G401.6 (cell line): ENCODE data around the gene TAS2R46.
"Not testable (repeated sequence)": the region's sequence is repeated elsewhere in the genome, so short reads cannot be mapped to it uniquely, and the experiment has no call there.

Experiments
- FAIRE-seq: peaks from 2 replicates; lab custom pipeline; 2012; peaks lifted over from hg19 to GRCh38; lab: Jason Lieb, UNC

TAS2R46 gene

DNA sequence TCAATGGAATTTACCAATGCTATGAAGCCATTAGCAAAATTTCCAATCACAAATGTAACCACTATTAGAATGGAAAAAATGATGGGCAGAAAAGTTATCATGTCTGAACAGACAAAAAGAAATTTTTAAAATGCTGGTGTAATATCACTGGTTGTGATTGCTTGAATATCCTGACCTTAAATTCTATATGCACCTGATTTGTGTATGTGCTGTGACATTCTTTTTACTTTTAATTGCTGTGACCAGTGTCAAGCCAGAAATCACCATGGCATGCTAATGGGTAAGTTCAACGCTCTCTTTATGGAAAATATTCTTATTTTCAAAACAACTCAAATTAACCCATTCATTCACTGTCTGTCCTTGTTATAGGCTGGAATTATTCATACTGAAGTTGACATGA is at the start of gene TAS2R46:
TSS of gene TAS2R46 (minus strand) at position 101 of the 400 bp plus-strand sequence. CDS start at position 101, 0 bp downstream.
- not testable (repeated sequence) for FAIRE-seq

DNA sequence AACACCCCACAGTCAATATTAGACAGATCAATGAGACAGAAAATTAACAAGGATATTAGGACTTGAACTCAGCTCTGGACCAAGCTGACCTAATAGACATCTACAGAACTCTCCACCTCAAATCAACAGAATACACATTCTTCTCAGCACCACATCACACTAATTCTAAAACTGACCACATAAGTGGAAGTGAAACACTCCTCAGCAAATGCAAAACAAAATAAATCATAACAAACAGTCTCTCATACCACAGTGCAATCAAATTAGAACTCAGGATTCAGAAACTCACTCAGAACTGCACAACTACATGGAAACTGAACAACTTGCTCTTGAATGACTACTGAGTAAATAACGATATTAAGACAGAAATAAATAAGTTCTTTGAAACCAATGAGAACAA is 49.1 kb upstream of the TAS2R46 start:
- not testable (repeated sequence) for FAIRE-seq

DNA sequence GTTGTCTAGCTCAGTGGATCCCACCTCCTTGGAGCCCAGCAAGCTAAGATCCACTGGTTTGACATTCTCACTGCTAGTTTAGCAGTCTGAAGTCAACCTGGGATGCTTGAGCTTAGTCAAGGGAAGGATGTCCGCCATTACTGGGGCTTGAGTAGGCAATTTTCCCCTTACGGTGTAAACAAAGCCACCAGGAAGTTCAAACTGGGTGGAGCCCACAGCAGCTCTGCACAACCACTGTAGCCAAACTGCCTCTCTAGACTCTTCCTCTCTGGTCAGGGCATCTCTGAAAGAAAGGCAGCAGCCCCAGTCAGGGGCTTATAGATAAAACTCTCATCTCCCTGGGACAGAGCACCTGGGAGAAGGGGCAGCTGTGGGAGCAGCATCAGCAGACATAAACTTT is 46.8 kb upstream of the TAS2R46 start:
- no peak for FAIRE-seq

DNA sequence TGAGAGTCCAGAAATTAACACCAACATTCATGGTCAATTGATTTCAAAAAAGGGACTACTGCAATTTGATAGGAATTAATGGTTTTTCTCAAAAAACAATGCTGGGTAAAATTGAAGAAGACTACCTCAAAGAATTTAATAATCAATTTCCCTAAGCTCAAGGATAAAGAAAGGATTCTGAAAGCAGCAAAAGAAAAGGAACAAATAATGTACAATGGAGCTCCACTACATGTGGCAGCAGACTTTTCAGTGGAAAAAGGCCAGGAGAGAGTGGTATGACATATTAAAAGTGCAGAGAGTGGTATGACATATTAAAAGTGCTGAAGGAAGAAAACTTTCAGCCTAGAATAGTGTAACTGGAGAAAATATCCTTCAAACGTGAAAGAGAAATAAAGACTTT is 45.6 kb upstream of the TAS2R46 start:
- no peak for FAIRE-seq

- FAIRE-seq: peak; percentile 51
Observed at GRCh38 chr12:11106288-11106687, 44.2 kb upstream of the TAS2R46 start.

- FAIRE-seq: no peak
Observed at GRCh38 chr12:11105546-11105945, 43.5 kb upstream of the TAS2R46 start.

GRCh38 chr12:11094910-11095309 is 32.8 kb upstream of the TAS2R46 start:
- not testable (repeated sequence) for FAIRE-seq

DNA sequence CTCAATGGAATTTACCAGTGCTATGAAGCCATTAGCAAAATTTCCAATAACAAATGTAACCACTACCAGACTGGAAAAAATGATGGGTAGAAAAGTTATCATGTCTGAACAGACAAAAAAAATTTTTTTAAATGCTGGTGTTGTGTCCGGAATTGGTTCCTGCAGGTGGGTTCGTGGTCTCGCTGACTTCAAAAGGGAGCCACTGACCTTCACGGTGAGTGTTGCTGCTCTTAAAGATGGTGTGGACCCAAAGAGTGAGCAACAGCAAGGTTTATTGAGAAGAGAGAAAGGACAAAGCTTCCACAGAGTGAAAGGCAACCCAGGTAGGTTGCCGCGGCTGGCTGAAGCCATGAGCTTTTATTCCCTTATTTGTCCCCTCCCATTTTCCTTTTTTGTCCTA is 30.0 kb upstream of the TAS2R46 start, which contains the start of gene TAS2R43:
TSS of gene TAS2R43 (minus strand) at position 186 of the 400 bp plus-strand sequence. CDS start at position 102, 84 bp downstream.
- FAIRE-seq: no peak

DNA sequence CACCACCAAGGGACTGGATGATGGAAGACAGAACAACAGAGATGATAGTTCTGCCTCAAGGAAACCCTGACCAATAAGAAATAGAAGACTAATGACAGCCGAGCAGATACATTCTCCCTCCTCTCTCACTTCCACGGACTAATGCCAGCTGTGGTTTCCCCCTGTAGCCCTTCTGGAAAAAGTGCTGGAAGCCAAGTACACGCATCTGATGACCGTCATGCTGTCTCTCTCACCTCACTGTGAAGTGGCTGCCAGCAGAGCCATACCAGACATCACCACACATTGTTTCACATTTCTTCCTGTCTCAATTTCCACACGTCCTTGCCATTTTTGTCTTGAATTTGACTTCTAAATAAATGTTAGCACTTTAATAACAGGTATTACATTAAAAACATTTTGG is 27.2 kb upstream of the TAS2R46 start:
- no peak for FAIRE-seq

DNA sequence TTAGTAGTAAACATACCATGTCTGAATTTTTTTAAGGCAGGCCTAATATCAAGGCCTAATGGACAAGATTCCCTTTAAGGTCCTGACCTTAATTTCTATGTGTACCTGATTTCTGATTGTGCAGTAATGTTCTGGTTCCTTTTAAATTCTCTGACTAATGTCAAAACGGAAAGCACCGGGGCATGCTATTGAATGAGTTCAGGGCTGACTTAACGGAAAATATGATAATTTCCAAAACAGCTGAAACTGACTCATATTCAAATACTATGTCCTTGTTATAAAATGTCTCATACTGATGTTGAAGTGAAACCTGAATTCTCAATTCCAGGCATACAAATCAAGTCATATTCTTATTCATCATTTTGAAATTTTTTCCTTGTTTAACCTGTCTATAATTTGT is 23.3 kb upstream of the TAS2R46 start:
- FAIRE-seq: no peak

DNA sequence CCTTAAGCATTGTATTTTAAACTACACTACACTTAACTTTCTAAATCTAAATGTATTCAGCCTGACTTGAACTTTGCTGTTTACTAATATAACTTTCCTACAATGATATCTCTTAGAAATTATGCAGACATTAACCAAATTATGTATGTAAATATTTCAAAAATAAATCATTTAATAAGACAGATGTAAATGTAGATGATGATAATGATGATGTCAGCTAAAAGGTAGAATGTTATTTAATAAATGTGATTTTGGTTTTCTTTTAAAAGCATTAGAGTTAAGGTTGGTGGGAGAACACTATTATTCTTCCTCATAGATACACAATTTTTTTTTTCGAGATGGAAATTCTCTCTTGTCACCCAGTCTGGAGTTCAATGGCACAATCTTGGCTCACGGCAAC is 19.9 kb upstream of the TAS2R46 start:
- peak; percentile 28 for FAIRE-seq

DNA sequence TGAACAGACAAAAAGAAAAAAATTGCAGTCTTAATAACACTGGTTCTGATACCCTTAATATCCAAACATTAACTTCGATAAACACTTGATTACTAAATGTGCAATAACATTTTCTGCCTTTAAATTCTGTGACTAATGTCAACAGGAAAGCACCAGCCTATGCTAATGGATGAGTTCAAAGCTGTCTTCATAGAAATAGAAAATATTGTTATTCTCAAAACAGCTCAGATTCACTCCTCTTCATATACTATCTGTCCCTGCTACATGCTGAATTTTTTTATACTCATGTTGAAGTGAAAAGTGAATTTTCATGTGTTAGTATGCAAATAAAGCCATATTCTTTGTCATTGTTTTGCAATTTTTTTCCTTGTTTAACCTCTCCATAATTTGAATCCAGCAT is 16.2 kb upstream of the TAS2R46 start:
- no peak for FAIRE-seq

DNA sequence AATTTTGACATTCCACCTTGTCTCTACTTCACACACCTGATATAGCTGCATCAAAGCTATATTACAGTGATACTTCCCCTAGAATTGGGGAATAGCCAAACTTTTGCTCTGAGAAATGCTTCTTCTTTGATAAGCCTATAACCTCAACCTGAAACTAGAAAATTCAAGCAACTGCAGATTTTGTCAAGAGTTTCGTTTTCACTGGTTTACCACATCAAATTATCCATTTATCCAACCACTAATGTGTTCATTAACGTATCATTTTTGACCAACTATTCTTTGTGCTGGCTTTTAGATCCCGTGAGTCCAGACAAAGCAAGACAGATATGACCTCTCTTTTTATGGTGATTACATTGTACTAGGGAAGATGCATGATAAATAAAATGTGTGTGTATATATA is 13.5 kb upstream of the TAS2R46 start:
- no peak for FAIRE-seq

DNA sequence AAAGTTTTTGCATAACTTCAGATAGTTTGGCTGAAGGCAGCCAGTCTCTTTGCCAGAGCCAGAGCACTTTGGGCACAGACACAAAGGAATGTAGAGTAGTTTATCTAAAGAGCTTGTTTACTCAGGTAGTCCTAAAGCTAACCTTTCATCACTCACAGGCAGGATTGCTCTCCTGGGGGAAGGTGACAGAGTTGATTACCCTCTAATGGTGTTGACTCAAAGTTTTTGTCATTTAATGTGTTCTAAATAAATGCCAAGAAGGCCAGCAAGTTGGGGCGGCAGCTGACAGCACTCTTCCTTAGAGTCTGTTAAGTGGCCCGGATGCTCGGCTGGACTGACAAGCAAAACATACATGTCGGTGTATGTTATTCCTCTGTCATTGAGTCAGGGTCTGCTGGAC is 9.3 kb upstream of the TAS2R46 start:
- no peak for FAIRE-seq

- FAIRE-seq: no peak
Observed at GRCh38 chr12:11070999-11071398, 8.9 kb upstream of the TAS2R46 start.

GRCh38 chr12:11069854-11070365 is 7.8 kb upstream of the TAS2R46 start:
- FAIRE-seq: no peak

- no peak for FAIRE-seq
Observed at GRCh38 chr12:11067514-11067913, 5.4 kb upstream of the TAS2R46 start.

DNA sequence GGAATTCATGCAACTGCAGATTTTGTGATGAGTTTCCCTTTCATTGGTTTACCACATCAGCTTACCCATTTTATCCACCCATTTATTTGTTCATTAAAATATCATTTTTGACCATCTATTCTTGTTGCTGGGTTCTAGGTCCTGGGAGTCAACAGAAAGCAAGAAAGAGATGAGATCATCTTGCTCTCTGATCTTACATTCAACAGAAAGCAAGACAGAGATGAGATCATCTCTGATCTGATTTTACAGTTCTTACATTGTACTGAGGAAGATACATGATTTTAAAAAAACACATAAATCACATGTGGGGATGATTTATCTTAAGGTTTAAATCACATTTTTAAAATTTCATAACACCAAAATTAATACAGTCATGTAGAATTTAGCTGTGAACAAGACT is 2.3 kb downstream of the TAS2R46 start:
- no peak for FAIRE-seq

DNA sequence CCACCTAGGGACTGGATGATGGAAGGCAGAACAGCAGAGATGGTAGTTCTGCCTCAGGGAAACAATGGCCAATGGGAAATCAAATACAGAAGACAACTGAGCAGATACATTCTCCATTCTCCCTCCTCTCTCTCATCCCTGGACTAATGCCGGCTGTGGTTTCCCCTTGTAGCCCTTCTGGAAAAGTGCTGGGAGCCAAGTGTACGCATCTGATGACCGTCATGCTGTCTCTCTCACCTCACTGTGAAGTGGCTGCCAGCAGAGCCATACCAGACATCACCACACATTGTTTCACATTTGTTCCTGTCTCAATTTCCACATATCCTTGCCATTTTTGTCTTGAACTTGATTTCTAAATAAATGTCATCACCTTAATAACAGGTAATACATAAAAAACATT is 3.1 kb downstream of the TAS2R46 start:
- FAIRE-seq: no peak

- FAIRE-seq: no peak
Observed at GRCh38 chr12:11055306-11055705, 6.8 kb downstream of the TAS2R46 start.

DNA sequence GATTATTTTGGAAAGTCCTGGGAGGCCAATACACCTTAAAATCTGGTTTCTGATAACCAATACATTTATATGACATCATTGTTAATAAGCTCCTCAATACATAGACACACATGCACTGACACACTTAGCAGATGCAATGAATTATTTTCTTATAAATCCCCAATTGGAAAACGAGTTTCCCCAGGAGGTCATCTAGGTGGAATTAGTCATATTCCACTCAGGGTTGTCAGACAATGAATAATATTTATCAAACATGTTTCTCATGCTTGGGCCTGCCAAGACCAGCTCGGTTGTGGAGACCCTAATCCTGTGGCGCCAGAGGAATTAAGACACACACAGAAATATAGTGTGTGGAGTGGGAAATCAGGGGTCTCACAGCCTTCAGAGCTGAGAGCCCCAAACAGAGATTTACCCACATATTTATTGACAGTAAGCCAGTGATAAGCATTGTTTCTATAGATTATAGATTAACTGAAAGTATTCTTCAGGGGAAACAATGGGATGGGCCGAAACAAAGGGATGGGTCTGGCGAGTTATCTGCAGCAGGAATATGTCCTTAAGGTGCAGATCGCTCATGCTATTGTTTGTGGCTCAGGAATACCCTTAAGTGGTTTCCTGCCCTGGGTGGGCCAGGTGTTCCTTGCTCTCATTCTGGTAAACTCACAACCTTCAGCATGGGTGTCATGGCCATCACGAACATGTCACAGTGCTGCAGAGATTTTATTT is 12.1 kb downstream of the TAS2R46 start:
- FAIRE-seq: not testable (repeated sequence)

DNA sequence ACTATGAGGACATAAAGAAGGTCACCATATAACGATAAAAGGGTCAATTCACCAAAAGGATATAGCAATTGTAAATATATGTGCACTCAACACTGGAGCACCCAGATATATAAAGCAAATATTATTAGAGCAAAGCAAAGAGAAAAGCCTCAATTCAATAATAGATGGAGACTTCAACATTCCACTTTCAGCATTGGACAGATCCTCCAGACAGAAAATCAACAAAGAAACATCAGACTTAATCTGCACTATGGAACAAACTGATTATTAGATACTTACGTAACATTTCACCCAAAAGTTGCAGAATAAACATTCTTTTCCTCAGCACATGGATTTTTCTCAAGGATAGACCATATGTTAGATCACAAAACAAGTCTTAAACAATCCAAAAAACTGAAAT is 20.7 kb downstream of the TAS2R46 start:
- FAIRE-seq: peak; percentile 15

DNA sequence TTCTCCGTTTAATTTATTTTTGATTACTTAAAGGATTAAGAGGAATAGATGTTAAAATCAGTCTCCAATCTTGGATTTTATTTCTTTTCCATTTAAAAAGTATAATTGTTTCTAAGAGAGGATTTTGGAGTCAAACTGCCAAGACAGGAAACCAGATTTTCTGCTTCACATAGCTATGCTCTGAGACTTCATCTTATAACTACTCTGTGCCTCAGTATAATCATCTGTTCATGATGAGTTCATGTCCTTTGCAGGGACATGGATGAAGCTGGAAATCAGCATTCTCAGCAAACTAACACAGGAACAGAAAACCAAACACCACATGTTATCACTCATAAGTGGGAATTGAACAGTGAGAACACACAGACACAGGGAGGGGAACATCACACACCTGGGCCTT is 21.9 kb downstream of the TAS2R46 start:
- FAIRE-seq: no peak

DNA sequence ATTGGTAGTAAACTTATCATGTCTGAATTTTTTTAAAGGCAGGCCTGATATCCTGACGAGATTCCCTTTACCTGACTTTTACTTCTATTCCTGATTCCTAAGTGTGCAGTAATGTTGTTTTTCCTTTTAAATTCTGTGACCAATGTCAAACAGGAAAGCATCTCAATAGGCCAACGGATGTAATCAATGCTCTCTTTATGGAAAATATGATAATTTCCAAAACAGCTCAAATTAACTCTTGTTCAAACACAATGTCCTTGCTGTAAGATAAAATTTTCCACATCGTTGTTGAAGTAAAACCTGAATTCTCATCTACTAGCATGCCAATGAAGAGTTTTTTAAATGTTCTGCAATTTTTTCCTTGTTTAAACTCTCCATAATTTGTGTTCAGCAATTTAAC is 22.9 kb downstream of the TAS2R46 start:
- FAIRE-seq: no peak
